OCI-LY7 (cell line): ENCODE data around the gene ZSCAN5B. TPM values are rescaled to one million over a fixed set of nuclear protein-coding genes. Genes with fewer than 3 reads are reported as not detected.
A peak's percentile ranks its signal among the peaks of the same experiment; 100 is the strongest.
"Not testable (repeated sequence)": the region's sequence is repeated elsewhere in the genome, so short reads cannot be mapped to it uniquely, and the experiment has no call there.

ENCODE experiments used
- BruUV-seq: library from RNA; stranded (reverse); fragments of 400-500 nt; replicated peaks from 2 replicates; lab custom pipeline; 2021; lab: Mats Ljungman, UMichigan
- CTCF ChIA-PET: fragments of 300-600 bp; sonication (Branson Sonifier 250); formaldehyde crosslinking; loops from one replicate; lab custom pipeline; 2022; ENCODE audit warnings: antibody characterized with exemption; ENCODE audit not compliant: unreplicated experiment; lab: Charles Lee
- POLR2A ChIA-PET: fragments of 300-600 bp; sonication (Branson Sonifier 250); formaldehyde crosslinking; loops from one replicate; lab custom pipeline; 2022; ENCODE audit warnings: antibody characterized with exemption; lab: Charles Lee
- DNase-seq: peaks from one replicate; pipeline ENCODE4 v3.0.0-alpha.2; 2015; ENCODE audit warnings: low spot score
- H2AFZ ChIP-seq: fragments of 200-600 bp; sonication (generic), shearing (Covaris generic); 2 replicates; pipeline ENCODE4 v1.6.1; 2014; ENCODE audit warnings: mild to moderate bottlenecking, antibody characterized with exemption, low read length, moderate library complexity
- H3K27ac ChIP-seq: fragments of 200-600 bp; sonication (generic); 2 replicates; pipeline ENCODE4 v1.5.1; 2014; ENCODE audit warnings: mixed run types, low read depth, mild to moderate bottlenecking, moderate library complexity, low read length, inconsistent platforms; ENCODE audit not compliant: poor library complexity, severe bottlenecking
- H3K36me3 ChIP-seq: fragments of 200-600 bp; sonication (generic); 2 replicates; pipeline ENCODE4 v1.6.1; 2014; ENCODE audit warnings: mild to moderate bottlenecking, antibody characterized with exemption, low read length, moderate library complexity, mixed read lengths; ENCODE audit not compliant: insufficient read depth
- H3K4me1 ChIP-seq: fragments of 200-600 bp; sonication (generic); 2 replicates; pipeline ENCODE4 v1.5.1; 2014; ENCODE audit warnings: mild to moderate bottlenecking, low read length; ENCODE audit not compliant: insufficient read depth, poor library complexity, severe bottlenecking
- H3K4me2 ChIP-seq: fragments of 200-600 bp; sonication (generic); 2 replicates; pipeline ENCODE4 v1.6.1; 2014; ENCODE audit warnings: mild to moderate bottlenecking, low read length
- H3K4me3 ChIP-seq: fragments of 200-600 bp; sonication (generic); 2 replicates; pipeline ENCODE4 v1.5.1; 2014; ENCODE audit warnings: mild to moderate bottlenecking, low read depth, low read length; ENCODE audit not compliant: poor library complexity, severe bottlenecking
- H3K79me2 ChIP-seq: fragments of 200-600 bp; sonication (generic); 2 replicates; pipeline ENCODE4 v1.6.1; 2016; ENCODE audit warnings: low read depth, mild to moderate bottlenecking, low read length, moderate library complexity, mixed read lengths; ENCODE audit not compliant: insufficient read depth
- H3K9me2 ChIP-seq: fragments of 200-600 bp; sonication (generic); 2 replicates; pipeline ENCODE4 v1.6.1; 2016; ENCODE audit warnings: mild to moderate bottlenecking, low read length, mixed read lengths; ENCODE audit not compliant: insufficient read depth
- H3K9me3 ChIP-seq: fragments of 200-600 bp; sonication (generic); 2 replicates; pipeline ENCODE4 v1.6.1; 2014; ENCODE audit warnings: mild to moderate bottlenecking, mixed run types, low read length, mixed read lengths
- H4K20me1 ChIP-seq: fragments of 200-600 bp; sonication (generic); 2 replicates; pipeline ENCODE4 v1.6.1; 2014; ENCODE audit warnings: mild to moderate bottlenecking, antibody characterized with exemption, low read length, moderate library complexity, mixed read lengths; ENCODE audit not compliant: insufficient read depth
- CTCF ChIP-seq: fragments of 200-600 bp; sonication (generic); conservative IDR thresholded peaks from 2 replicates; pipeline ENCODE4 v1.5.1; 2014; ENCODE audit warnings: mild to moderate bottlenecking, antibody characterized with exemption, low read length, moderate library complexity, mixed read lengths
- EZH2phosphoT487 ChIP-seq: fragments of 200-600 bp; sonication (generic); IDR thresholded peaks from 2 replicates; pipeline ENCODE4 v1.6.1; 2018; ENCODE audit warnings: low read depth, borderline replicate concordance, mild to moderate bottlenecking, mixed run types, antibody characterized with exemption, low read length, moderate library complexity, mixed read lengths
- intact Hi-C: fragments of 100-400 bp; cut with micrococcal nuclease; formaldehyde crosslinking; loops from one replicate; pipeline ENCODE4 v1.10.0; 2022; ENCODE audit not compliant: unreplicated experiment
- total RNA-seq, 2 experiments: library from RNA; depleted of rRNA in 1 of 2; stranded (reverse); fragments of >200 nt in 1 of 2; shearing (Covaris generic) in 1 of 2; gene quantifications; 2 replicates each; pipeline ENCODE4 v1.2.3, GENCODE V29; 2014 to 2022

The ZSCAN5B gene
- total RNA-seq, 2 experiments from 2014 or later, result not detected

- CTCF ChIA-PET, result not testable (repeated sequence)
- peak; percentile 58 for TF ChIP-seq CTCF
These were observed 23.9 kb upstream of the ZSCAN5B start for GRCh38 chr19:56221442-56221841.

DNA sequence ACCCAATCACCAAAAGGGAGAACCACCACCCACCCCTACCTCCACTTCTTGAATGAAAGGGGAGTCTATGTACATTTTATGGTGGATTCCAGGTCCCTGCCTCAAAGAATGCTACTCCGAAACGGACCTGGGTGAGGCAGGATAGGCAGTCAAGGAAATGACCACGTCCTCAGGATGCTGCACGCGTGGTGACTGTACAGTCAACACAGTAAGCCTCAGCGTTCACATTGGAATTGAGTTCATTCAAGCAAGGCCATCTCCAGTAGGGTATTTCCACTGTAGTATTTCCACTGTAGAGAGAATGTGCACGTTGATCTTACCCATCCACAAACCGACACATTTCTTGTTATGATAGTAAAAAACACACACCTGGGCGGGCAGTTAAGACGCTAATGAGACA, 21.4 kb upstream of the ZSCAN5B start:
- no peak overlapping the region for H3K27ac ChIP-seq
- H2AFZ ChIP-seq, result no peak overlapping the region
- ChIA-PET POLR2A (interaction anchor here (0.7 kb wide), 1 partner anchor 51 kb away, joined by 4 read pairs; no protein-coding TSS in a partner anchor), CTCF (no interaction called here)
- H3K9me2 ChIP-seq, result no peaks in the 10 kb centered on the region
- no peak overlapping the region for H3K4me3 ChIP-seq
- no peaks in the 10 kb centered on the region for H3K79me2 ChIP-seq
- BruUV-seq, result no TSS peak
- H3K4me2 ChIP-seq, result no peak overlapping the region
- intact Hi-C loops, result no loop called here
- TF ChIP-seq CTCF (no peak), EZH2phosphoT487 (no peak)
- H3K36me3 ChIP-seq, result no peaks in the 10 kb centered on the region
- H3K9me3 ChIP-seq, result no peaks in the 10 kb centered on the region
- H4K20me1 ChIP-seq, result no peaks in the 10 kb centered on the region
- no peaks in the 10 kb centered on the region for H3K4me1 ChIP-seq
- no peak for DNase-seq

More at GRCh38 chr19:56221442-56221841, 23.9 kb upstream of the ZSCAN5B start:
- DNase-seq, H3K4me3 ChIP-seq, H3K27ac ChIP-seq, H3K4me1 ChIP-seq, H2AFZ ChIP-seq, H3K4me2 ChIP-seq, H3K79me2 ChIP-seq, H4K20me1 ChIP-seq, BruUV-seq, H3K36me3 ChIP-seq, H3K9me3 ChIP-seq, H3K9me2 ChIP-seq, intact Hi-C loops, POLR2A ChIA-PET: not testable (repeated sequence)

GRCh38 chr19:56217039-56217949, 19.7 kb upstream of the ZSCAN5B start:
- no peak for TF ChIP-seq EZH2phosphoT487
- no peak for TF ChIP-seq CTCF
- BruUV-seq, result no TSS peak
- Histone ChIP-seq H4K20me1 (no peaks in the 10 kb centered on the region), H3K9me3 (no peaks in the 10 kb centered on the region), H3K4me1 (no peaks in the 10 kb centered on the region), H3K27ac (no peak overlapping the region), H3K4me3 (no peak overlapping the region), H2AFZ (no peak overlapping the region), H3K79me2 (no peaks in the 10 kb centered on the region), H3K4me2 (no peak overlapping the region), H3K9me2 (no peaks in the 10 kb centered on the region), H3K36me3 (no peaks in the 10 kb centered on the region)
- no peak for DNase-seq
- ChIA-PET POLR2A (no interaction called here), CTCF (no interaction called here)
- intact Hi-C loops, result no loop called here
